Left lung (tissue), 10 donors: ENCODE data around the gene PPM1F. TPM values are rescaled to one million over a fixed set of nuclear protein-coding genes. Genes with fewer than 3 reads are reported as not detected.
"Not testable (repeated sequence)": the region's sequence is repeated elsewhere in the genome, so short reads cannot be mapped to it uniquely, and the experiment has no call there.

Source experiments
- ATAC-seq: fragments of 200-7000 bp; cut with Tn5 transposase; one replicate; pipeline ENCODE4 v1.9.1; 2020; ENCODE audit warnings: moderate library complexity
- DNase-seq, 4 donors: peaks; one replicate each; pipeline ENCODE4 v3.0.0-alpha.2; 2013 to 2020
- H3K27ac ChIP-seq, 2 donors: fragments of 200-600 bp; sonication (generic) in 1 of 2; one replicate each; pipeline versions ENCODE4 v1.5.0 to v1.8.0; 2020 to 2021
- H3K27me3 ChIP-seq, 2 donors: fragments of 200-600 bp; sonication (generic) in 1 of 2; one replicate each; pipeline versions ENCODE4 v1.5.0 to v1.8.0; 2020 to 2021
- H3K36me3 ChIP-seq, 2 donors: fragments of 200-600 bp; sonication (generic) in 1 of 2; one replicate each; pipeline versions ENCODE4 v1.5.0 to v1.8.0; 2020 to 2021
- H3K4me1 ChIP-seq, 2 donors: fragments of 200-600 bp; one replicate each; pipeline ENCODE4 v1.8.0; 2021
- H3K4me3 ChIP-seq, 2 donors: fragments of 200-600 bp; sonication (generic) in 1 of 2; one replicate each; pipeline versions ENCODE4 v1.5.0 to v1.8.0; 2020 to 2021; ENCODE audit warnings: mild to moderate bottlenecking in 1 of 2
- H3K9me3 ChIP-seq, 2 donors: fragments of 200-600 bp; sonication (generic) in 1 of 2; one replicate each; pipeline versions ENCODE4 v1.5.0 to v1.8.0; 2020 to 2021
- CTCF ChIP-seq, 2 donors: fragments of 200-600 bp; sonication (generic) in 1 of 2; IDR thresholded peaks; one replicate each; pipeline versions ENCODE4 v1.5.0 to v1.8.0; 2021; ENCODE audit warnings: antibody characterized with exemption in 2 of 2
- intact Hi-C, 2 donors: fragments of 100-400 bp; cut with DNase I; formaldehyde crosslinking; loops; one replicate each; pipeline versions ENCODE4 v1.11.2 to v1.14.2; 2022
- polyA plus RNA-seq, 6 donors: library from polyadenylated mRNA; unstranded; fragments of 120-200 nt; gene quantifications; one replicate each; pipeline ENCODE4 v1.2.1, GENCODE V29; 2013; ENCODE audit not compliant: insufficient read length in 6 of 6
- total RNA-seq, 2 donors: library from RNA; stranded (reverse); fragmentation: NEBNext Ultra II Directional; extraction: Animal tissue kit (Norgen Biotek cat#: 25700); gene quantifications; one replicate each; pipeline ENCODE4 v1.2.1, GENCODE V29; 2021
- donor health status: DM: no; HTN: yes; CAD: no.
- donor health status: DM: no; HTN: no; CAD: no.

PPM1F gene
- total and polyA plus RNA-seq, 8 donors, result 31.0 to 60.0 (median 51.3) TPM

- H3K36me3 ChIP-seq, result no peaks in the 10 kb centered on the region
- ATAC-seq (no peak), DNase-seq (peak in 1 of 4 donors; percentile 20)
- no peaks in the 10 kb centered on the region for H3K27me3 ChIP-seq
- no peak for TF ChIP-seq CTCF (IDR thresholded peaks at IDR 0.05)
- intact Hi-C loops, result no loop called here
- no peaks in the 10 kb centered on the region for H3K4me1 ChIP-seq
- no peak overlapping the region for H3K4me3 ChIP-seq
- no peaks in the 10 kb centered on the region for H3K9me3 ChIP-seq
- no peak overlapping the region for H3K27ac ChIP-seq
Measured at GRCh38 chr22:21907638-21908522, 44.8 kb downstream of the PPM1F start.

- ATAC-seq, H3K27me3 ChIP-seq, intact Hi-C loops, H3K27ac ChIP-seq, H3K4me1 ChIP-seq, DNase-seq, H3K9me3 ChIP-seq, H3K36me3 ChIP-seq, H3K4me3 ChIP-seq: not testable (repeated sequence)
Measured at GRCh38 chr22:21905234-21905633, 47.4 kb downstream of the PPM1F start.

- no peak overlapping the region for H3K27ac ChIP-seq
- intact Hi-C loops, result no loop called here
- no peaks in the 10 kb centered on the region for H3K4me1 ChIP-seq
- no peak for TF ChIP-seq CTCF (IDR thresholded peaks at IDR 0.05)
- no peaks in the 10 kb centered on the region for H3K27me3 ChIP-seq
- no peak overlapping the region for H3K4me3 ChIP-seq
- H3K9me3 ChIP-seq, result no peaks in the 10 kb centered on the region
- no peak for ATAC-seq
- peak in 1 of 4 donors; percentile 8 for DNase-seq
- no peaks in the 10 kb centered on the region for H3K36me3 ChIP-seq
Measured at GRCh38 chr22:21904250-21904789, 48.3 kb downstream of the PPM1F start.

GRCh38 chr22:21903283-21903682 is 49.4 kb downstream of the PPM1F start:
- DNase-seq (no peak), ATAC-seq (no peak)
- TF ChIP-seq CTCF (IDR thresholded peaks at IDR 0.05), result no peak
- intact Hi-C loops, result no loop called here
- H3K27me3 ChIP-seq, result no peaks in the 10 kb centered on the region
- H3K4me3 ChIP-seq, result no peak overlapping the region
- no peaks in the 10 kb centered on the region for H3K36me3 ChIP-seq
- H3K4me1 ChIP-seq, result no peaks in the 10 kb centered on the region
- no peak overlapping the region for H3K27ac ChIP-seq
- H3K9me3 ChIP-seq, result no peaks in the 10 kb centered on the region

GRCh38 chr22:21902296-21903087 is 50.2 kb downstream of the PPM1F start:
- no peak for TF ChIP-seq CTCF (IDR thresholded peaks at IDR 0.05)
- Histone ChIP-seq H3K9me3 (no peaks in the 10 kb centered on the region), H3K4me3 (no peak overlapping the region), H3K27me3 (no peaks in the 10 kb centered on the region), H3K4me1 (no peaks in the 10 kb centered on the region), H3K27ac (no peak overlapping the region), H3K36me3 (no peaks in the 10 kb centered on the region)
- ATAC-seq (no peak), DNase-seq (no peak)
- intact Hi-C loops, result no loop called here
